GM23338 (cell line): Measurements from ENCODE around the gene PPM1L. TPM values are rescaled to one million over a fixed set of nuclear protein-coding genes. Genes with fewer than 3 reads are reported as not detected.

Source experiments
- ATAC-seq: fragments of 200-7000 bp; cut with Tn5 transposase; 3 replicates; pipeline ENCODE4 v1.9.1; 2020
- DNase-seq: peaks from one replicate; pipeline ENCODE4 v3.0.0-alpha.2; 2015; ENCODE audit warnings: low spot score
- H2AFZ ChIP-seq: fragments of 200-600 bp; sonication (generic); 2 replicates; pipeline ENCODE4 v1.8.0; 2016; ENCODE audit warnings: antibody characterized with exemption, mild to moderate bottlenecking, moderate library complexity
- H3F3A ChIP-seq: fragments of 200-600 bp; sonication (generic); replicated peaks from 2 replicates; pipeline ENCODE4 v1.8.0; 2017; ENCODE audit warnings: antibody characterized with exemption, mixed run types, low read depth
- H3K27ac ChIP-seq: fragments of 200-600 bp; sonication (generic); 2 replicates; pipeline ENCODE4 v1.6.1; 2016; ENCODE audit warnings: low read depth
- H3K27me3 ChIP-seq: fragments of 200-600 bp; sonication (generic); 2 replicates; pipeline ENCODE4 v1.8.0; 2016; ENCODE audit warnings: mild to moderate bottlenecking, mixed run types, moderate library complexity; ENCODE audit not compliant: insufficient read depth
- H3K36me3 ChIP-seq: fragments of 200-600 bp; sonication (generic); 2 replicates; pipeline ENCODE4 v1.8.0; 2016; ENCODE audit warnings: mild to moderate bottlenecking; ENCODE audit not compliant: insufficient read depth
- H3K4me1 ChIP-seq: fragments of 200-600 bp; sonication (generic); 2 replicates; pipeline ENCODE4 v1.8.0; 2016; ENCODE audit warnings: mild to moderate bottlenecking, moderate library complexity; ENCODE audit not compliant: insufficient read depth
- H3K4me2 ChIP-seq: fragments of 200-600 bp; sonication (generic); 2 replicates; pipeline ENCODE4 v1.7.1; 2017; ENCODE audit warnings: mixed run types
- H3K4me3 ChIP-seq: fragments of 200-600 bp; sonication (generic); 2 replicates; pipeline ENCODE4 v1.6.1; 2016; ENCODE audit warnings: mixed run types
- H3K79me2 ChIP-seq: fragments of 200-600 bp; sonication (generic); replicated peaks from 2 replicates; pipeline ENCODE4 v1.8.0; 2017; ENCODE audit warnings: mild to moderate bottlenecking; ENCODE audit not compliant: insufficient read depth
- H3K9me2 ChIP-seq: fragments of 200-600 bp; sonication (generic); 2 replicates; pipeline ENCODE4 v1.8.0; 2017; ENCODE audit not compliant: insufficient read depth
- H4K20me1 ChIP-seq: fragments of 200-600 bp; sonication (generic); replicated peaks from 2 replicates; pipeline ENCODE4 v1.8.0; 2017; ENCODE audit warnings: mild to moderate bottlenecking; ENCODE audit not compliant: insufficient read depth
- H3K27ac Mint-ChIP-seq: 2 replicates; pipeline ENCODE4 v1.8.0; 2020; ENCODE audit warnings: inconsistent platforms, mild to moderate bottlenecking, moderate library complexity, mixed read lengths
- H3K27me3 Mint-ChIP-seq: 3 replicates; pipeline ENCODE4 v1.8.0; 2022; ENCODE audit warnings: low read depth, mild to moderate bottlenecking, moderate library complexity, mixed read lengths, inconsistent platforms; ENCODE audit not compliant: insufficient read depth, poor library complexity
- H3K36me3 Mint-ChIP-seq: 3 replicates; pipeline ENCODE4 v1.8.0; 2021; ENCODE audit warnings: low read depth, mild to moderate bottlenecking, inconsistent platforms, moderate library complexity, mixed read lengths
- H3K4me1 Mint-ChIP-seq: 3 replicates; pipeline ENCODE4 v1.8.0; 2020; ENCODE audit warnings: mild to moderate bottlenecking, inconsistent platforms, mixed read lengths
- H3K4me3 Mint-ChIP-seq: 3 replicates; pipeline ENCODE4 v1.8.0; 2021; ENCODE audit warnings: moderate library complexity, mild to moderate bottlenecking, inconsistent platforms, mixed read lengths
- H3K9me3 Mint-ChIP-seq: 3 replicates; pipeline ENCODE4 v1.8.0; 2020; ENCODE audit warnings: moderate library complexity, mild to moderate bottlenecking, inconsistent platforms, mixed read lengths
- CTCF ChIP-seq, 2 experiments: fragments of 200-600 bp in 1 of 2; sonication (generic) in 1 of 2; conservative IDR thresholded peaks; 2 replicates each; pipeline versions ENCODE4 v1.5.1 to v1.6.1; 2016 to 2017; ENCODE audit warnings: antibody characterized with exemption in 2 of 2, low read depth in 2 of 2, mild to moderate bottlenecking in 2 of 2, moderate library complexity in 1 of 2
- NANOG ChIP-seq: IDR thresholded peaks from 2 replicates; pipeline ENCODE4 v1.6.1; 2016; ENCODE audit warnings: antibody characterized with exemption, borderline replicate concordance
- REST ChIP-seq: IDR thresholded peaks from one replicate; pipeline ENCODE4 v1.6.1; 2018; ENCODE audit warnings: antibody characterized with exemption; ENCODE audit not compliant: unreplicated experiment
- STAT1 ChIP-seq: IDR thresholded peaks from one replicate; pipeline ENCODE4 v1.6.1; 2016; ENCODE audit warnings: antibody characterized with exemption; ENCODE audit not compliant: unreplicated experiment
- polyA plus RNA-seq: library from polyadenylated mRNA; unstranded; fragments of >200 nt; fragmentation: Nextera tagmentation; extraction: Ambion mirVana; gene quantifications from 2 replicates; pipeline ENCODE4 v1.2.1, GENCODE V29; 2016
- total RNA-seq: library from RNA; depleted of rRNA; stranded (reverse); fragments of >200 nt; shearing (Covaris generic); gene quantifications from 2 replicates; pipeline ENCODE4 v1.2.3, GENCODE V29; 2014
- TF ChIP-seq, protein P1 (sequence below): fragments of 250-450 bp; sonication (Bioruptor Pico); IDR thresholded peaks from 2 replicates; pipeline ENCODE4 v1.5.0; 2020; ENCODE audit warnings: mild to moderate bottlenecking, moderate library complexity

Gene PPM1L
- total and polyA plus RNA-seq, 2 experiments from 2014 or later, result 3.9 to 26.4 TPM

- no peak for DNase-seq
- TF ChIP-seq CTCF (conservative IDR thresholded peaks at IDR 0.05; ENCODE audit: low read depth in 2 of 2) (no peak), STAT1 (no peak), REST (no peak), NANOG (no peak)
- TF ChIP-seq, protein P1, sequence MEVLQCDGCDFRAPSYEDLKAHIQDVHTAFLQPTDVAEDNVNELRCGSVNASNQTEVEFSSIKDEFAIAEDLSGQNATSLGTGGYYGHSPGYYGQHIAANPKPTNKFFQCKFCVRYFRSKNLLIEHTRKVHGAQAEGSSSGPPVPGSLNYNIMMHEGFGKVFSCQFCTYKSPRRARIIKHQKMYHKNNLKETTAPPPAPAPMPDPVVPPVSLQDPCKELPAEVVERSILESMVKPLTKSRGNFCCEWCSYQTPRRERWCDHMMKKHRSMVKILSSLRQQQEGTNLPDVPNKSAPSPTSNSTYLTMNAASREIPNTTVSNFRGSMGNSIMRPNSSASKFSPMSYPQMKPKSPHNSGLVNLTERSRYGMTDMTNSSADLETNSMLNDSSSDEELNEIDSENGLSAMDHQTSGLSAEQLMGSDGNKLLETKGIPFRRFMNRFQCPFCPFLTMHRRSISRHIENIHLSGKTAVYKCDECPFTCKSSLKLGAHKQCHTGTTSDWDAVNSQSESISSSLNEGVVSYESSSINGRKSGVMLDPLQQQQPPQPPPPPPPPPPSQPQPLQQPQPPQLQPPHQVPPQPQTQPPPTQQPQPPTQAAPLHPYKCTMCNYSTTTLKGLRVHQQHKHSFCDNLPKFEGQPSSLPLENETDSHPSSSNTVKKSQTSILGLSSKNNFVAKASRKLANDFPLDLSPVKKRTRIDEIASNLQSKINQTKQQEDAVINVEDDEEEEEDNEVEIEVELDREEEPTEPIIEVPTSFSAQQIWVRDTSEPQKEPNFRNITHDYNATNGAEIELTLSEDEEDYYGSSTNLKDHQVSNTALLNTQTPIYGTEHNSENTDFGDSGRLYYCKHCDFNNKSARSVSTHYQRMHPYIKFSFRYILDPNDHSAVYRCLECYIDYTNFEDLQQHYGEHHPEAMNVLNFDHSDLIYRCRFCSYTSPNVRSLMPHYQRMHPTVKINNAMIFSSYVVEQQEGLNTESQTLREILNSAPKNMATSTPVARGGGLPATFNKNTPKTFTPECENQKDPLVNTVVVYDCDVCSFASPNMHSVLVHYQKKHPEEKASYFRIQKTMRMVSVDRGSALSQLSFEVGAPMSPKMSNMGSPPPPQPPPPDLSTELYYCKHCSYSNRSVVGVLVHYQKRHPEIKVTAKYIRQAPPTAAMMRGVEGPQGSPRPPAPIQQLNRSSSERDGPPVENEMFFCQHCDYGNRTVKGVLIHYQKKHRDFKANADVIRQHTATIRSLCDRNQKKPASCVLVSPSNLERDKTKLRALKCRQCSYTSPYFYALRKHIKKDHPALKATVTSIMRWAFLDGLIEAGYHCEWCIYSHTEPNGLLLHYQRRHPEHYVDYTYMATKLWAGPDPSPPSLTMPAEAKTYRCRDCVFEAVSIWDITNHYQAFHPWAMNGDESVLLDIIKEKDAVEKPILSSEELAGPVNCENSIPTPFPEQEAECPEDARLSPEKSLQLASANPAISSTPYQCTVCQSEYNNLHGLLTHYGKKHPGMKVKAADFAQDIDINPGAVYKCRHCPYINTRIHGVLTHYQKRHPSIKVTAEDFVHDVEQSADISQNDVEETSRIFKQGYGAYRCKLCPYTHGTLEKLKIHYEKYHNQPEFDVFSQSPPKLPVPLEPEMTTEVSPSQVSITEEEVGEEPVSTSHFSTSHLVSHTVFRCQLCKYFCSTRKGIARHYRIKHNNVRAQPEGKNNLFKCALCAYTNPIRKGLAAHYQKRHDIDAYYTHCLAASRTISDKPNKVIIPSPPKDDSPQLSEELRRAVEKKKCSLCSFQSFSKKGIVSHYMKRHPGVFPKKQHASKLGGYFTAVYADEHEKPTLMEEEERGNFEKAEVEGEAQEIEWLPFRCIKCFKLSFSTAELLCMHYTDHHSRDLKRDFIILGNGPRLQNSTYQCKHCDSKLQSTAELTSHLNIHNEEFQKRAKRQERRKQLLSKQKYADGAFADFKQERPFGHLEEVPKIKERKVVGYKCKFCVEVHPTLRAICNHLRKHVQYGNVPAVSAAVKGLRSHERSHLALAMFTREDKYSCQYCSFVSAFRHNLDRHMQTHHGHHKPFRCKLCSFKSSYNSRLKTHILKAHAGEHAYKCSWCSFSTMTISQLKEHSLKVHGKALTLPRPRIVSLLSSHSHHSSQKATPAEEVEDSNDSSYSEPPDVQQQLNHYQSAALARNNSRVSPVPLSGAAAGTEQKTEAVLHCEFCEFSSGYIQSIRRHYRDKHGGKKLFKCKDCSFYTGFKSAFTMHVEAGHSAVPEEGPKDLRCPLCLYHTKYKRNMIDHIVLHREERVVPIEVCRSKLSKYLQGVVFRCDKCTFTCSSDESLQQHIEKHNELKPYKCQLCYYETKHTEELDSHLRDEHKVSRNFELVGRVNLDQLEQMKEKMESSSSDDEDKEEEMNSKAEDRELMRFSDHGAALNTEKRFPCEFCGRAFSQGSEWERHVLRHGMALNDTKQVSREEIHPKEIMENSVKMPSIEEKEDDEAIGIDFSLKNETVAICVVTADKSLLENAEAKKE, result no peak
- no peak for ATAC-seq
- Mint-ChIP-seq H3K27ac (no peak overlapping the region), H3K4me3 (no peak overlapping the region), H3K9me3 (no peaks in the 10 kb centered on the region), H3K36me3 (no peaks in the 10 kb centered on the region), H3K27me3 (peaks cover 5% of the 10 kb centered on the region), H3K4me1 (peaks cover 4% of the 10 kb centered on the region; the same call in 2 of the 3 replicates)
- no peaks in the 10 kb centered on the region for H3K79me2 ChIP-seq
- no peaks in the 10 kb centered on the region for H3K36me3 ChIP-seq
- no peaks in the 10 kb centered on the region for H4K20me1 ChIP-seq
- no peak overlapping the region for H2AFZ ChIP-seq
- H3K9me2 ChIP-seq, result no peaks in the 10 kb centered on the region
- no peak overlapping the region for H3K4me3 ChIP-seq
- H3F3A ChIP-seq, result no peaks in the 10 kb centered on the region
- peaks cover 7% of the 10 kb centered on the region; the same call in 1 of the 2 replicates for H3K4me1 ChIP-seq
- H3K27ac ChIP-seq, result no peak overlapping the region
- peaks cover 14% of the 10 kb centered on the region for H3K27me3 ChIP-seq
- no peak overlapping the region for H3K4me2 ChIP-seq
Observed at GRCh38 chr3:160748787-160749186, 7.2 kb upstream of the PPM1L start.
